CD8-positive, alpha-beta memory T cell (primary cell): Measurements from ENCODE around the gene DOK6. TPM values are rescaled to one million over a fixed set of nuclear protein-coding genes. Genes with fewer than 3 reads are reported as not detected.

Experiments
- CTCF ChIA-PET: fragments of 350-600 bp; sonication (Branson Sonifier 250); formaldehyde crosslinking; loops from one replicate; lab custom pipeline; 2021; ENCODE audit warnings: antibody characterized with exemption; lab: Charles Lee
- POLR2A ChIA-PET: fragments of 350-600 bp; sonication (Branson Sonifier 250); formaldehyde crosslinking; loops from one replicate; lab custom pipeline; 2021; ENCODE audit warnings: antibody characterized with exemption; lab: Charles Lee
- DNase-seq, 5 donors: peaks; one replicate each; pipeline versions ENCODE4 v3.0.0 to v3.0.0-alpha.2; 2020 to 2022; ENCODE audit warnings: mixed read lengths in 1 of 5
- H3K27ac ChIP-seq: one replicate; pipeline ENCODE4 v1.7.0; 2013; ENCODE audit warnings: low read depth, mild to moderate bottlenecking, low read length, moderate library complexity
- H3K27me3 ChIP-seq: 2 replicates; pipeline ENCODE4 v1.7.0; 2013; ENCODE audit warnings: low read length, mild to moderate bottlenecking; ENCODE audit not compliant: insufficient read depth, poor library complexity, severe bottlenecking
- H3K36me3 ChIP-seq: 2 replicates; pipeline ENCODE4 v1.7.0; 2013; ENCODE audit warnings: mild to moderate bottlenecking, low read length, moderate library complexity; ENCODE audit not compliant: insufficient read depth
- H3K4me1 ChIP-seq: 2 replicates; pipeline ENCODE4 v1.7.0; 2013; ENCODE audit warnings: mild to moderate bottlenecking, low read length, moderate library complexity; ENCODE audit not compliant: insufficient read depth
- H3K4me3 ChIP-seq: 2 replicates; pipeline ENCODE4 v1.7.0; 2013; ENCODE audit warnings: mild to moderate bottlenecking, low read length
- H3K9me3 ChIP-seq: 2 replicates; pipeline ENCODE4 v1.7.0; 2013; ENCODE audit warnings: mild to moderate bottlenecking, low read length
- H3K27ac Mint-ChIP-seq, 8 donors: one replicate each; pipeline ENCODE4 v1.8.0; 2020 to 2021; ENCODE audit warnings: mixed read lengths in 8 of 8, mild to moderate bottlenecking in 6 of 8, inconsistent platforms in 3 of 8, moderate library complexity in 3 of 8
- H3K27me3 Mint-ChIP-seq, 2 donors: one replicate each; pipeline ENCODE4 v1.8.0; 2020 to 2021; ENCODE audit warnings: mixed read lengths in 2 of 2, mild to moderate bottlenecking in 1 of 2, moderate library complexity in 1 of 2
- H3K36me3 Mint-ChIP-seq, 3 donors: one replicate each; pipeline ENCODE4 v1.8.0; 2020 to 2021; ENCODE audit warnings: mixed read lengths in 3 of 3, inconsistent platforms in 1 of 3, mild to moderate bottlenecking in 1 of 3
- H3K4me1 Mint-ChIP-seq, 3 donors: one replicate each; pipeline ENCODE4 v1.8.0; 2020 to 2021; ENCODE audit warnings: mixed read lengths in 3 of 3, inconsistent platforms in 1 of 3, mild to moderate bottlenecking in 1 of 3
- H3K4me3 Mint-ChIP-seq, 7 donors: one replicate each; pipeline ENCODE4 v1.8.0; 2020 to 2021; ENCODE audit warnings: mixed read lengths in 7 of 7, mild to moderate bottlenecking in 6 of 7, moderate library complexity in 4 of 7, inconsistent platforms in 2 of 7
- H3K9me3 Mint-ChIP-seq, 5 donors: one replicate each; pipeline ENCODE4 v1.8.0; 2020 to 2022; ENCODE audit warnings: mixed read lengths in 5 of 5, mild to moderate bottlenecking in 3 of 5, moderate library complexity in 2 of 5, inconsistent platforms in 1 of 5
- polyA plus RNA-seq: library from polyadenylated mRNA; unstranded; fragments of 300-500 nt; fragmentation: Illumina TruSeq; gene quantifications from one replicate; pipeline ENCODE4 v1.2.3, GENCODE V29; 2021
- total RNA-seq, 2 experiments: library from RNA; stranded (reverse); gene quantifications; one replicate each; pipeline ENCODE4 v1.2.3, GENCODE V29; 2021

The DOK6 gene
- total and polyA plus RNA-seq, 3 experiments from 2014 or later: 0.13 TPM; not detected in 2

DNA sequence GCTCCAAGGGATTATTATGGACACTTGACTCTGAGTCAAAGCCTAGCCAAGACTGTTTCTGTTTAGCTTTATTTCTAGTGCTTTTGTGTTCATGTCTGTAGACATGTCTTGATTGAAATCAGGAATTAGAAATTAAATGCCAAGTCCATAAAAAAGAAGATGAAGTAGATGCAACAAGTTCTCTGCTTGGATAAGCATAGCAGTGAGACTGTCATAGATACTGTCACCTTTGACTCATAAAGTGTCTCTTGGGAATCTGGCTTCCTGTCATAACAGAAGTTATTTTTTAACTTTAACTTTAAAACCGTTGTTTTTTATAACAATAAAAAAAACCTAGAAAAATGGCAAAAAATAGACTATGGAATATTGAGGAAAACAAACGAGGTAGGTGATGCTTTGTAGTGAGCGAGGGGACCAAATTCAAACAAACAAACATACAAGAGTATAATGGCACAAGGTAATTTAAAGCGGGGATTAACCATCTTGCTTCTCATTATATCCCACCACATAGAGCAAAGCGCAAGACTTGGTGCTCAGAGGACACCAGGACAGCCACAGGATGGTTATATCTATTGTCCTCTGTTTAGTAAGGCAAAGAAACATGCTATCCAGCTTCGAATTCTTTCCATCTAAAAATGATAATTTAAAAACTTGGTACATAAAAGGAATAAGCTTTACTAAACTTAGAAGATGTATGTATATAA is 482.4 kb downstream of the DOK6 start:
- POLR2A ChIA-PET: no interaction called here
- H3K27ac ChIP-seq: no peak overlapping the region
- H3K27me3 ChIP-seq: no peaks in the 10 kb centered on the region
- CTCF ChIA-PET: no interaction called here
- no peaks in the 10 kb centered on the region for H3K27me3 Mint-ChIP-seq
- no peak overlapping the region for H3K4me3 ChIP-seq
- H3K4me1 Mint-ChIP-seq: peaks cover 58 to 94% (median 81%) of the 10 kb centered on the region in 3 donors
- H3K9me3 Mint-ChIP-seq: peaks cover 0 to 2% (median 0%) of the 10 kb centered on the region in 5 donors
- H3K4me1 ChIP-seq: peaks cover 11% of the 10 kb centered on the region
- H3K4me3 Mint-ChIP-seq: no peak overlapping the region
- no peaks in the 10 kb centered on the region for H3K36me3 ChIP-seq
- H3K27ac Mint-ChIP-seq: peak overlapping the region in 6 of 8 donors; percentile 0 to 70 (median 22)
- peaks cover 10 to 16% (median 11%) of the 10 kb centered on the region in 3 donors for H3K36me3 Mint-ChIP-seq
- H3K9me3 ChIP-seq: no peaks in the 10 kb centered on the region
- no peak for DNase-seq

DNA sequence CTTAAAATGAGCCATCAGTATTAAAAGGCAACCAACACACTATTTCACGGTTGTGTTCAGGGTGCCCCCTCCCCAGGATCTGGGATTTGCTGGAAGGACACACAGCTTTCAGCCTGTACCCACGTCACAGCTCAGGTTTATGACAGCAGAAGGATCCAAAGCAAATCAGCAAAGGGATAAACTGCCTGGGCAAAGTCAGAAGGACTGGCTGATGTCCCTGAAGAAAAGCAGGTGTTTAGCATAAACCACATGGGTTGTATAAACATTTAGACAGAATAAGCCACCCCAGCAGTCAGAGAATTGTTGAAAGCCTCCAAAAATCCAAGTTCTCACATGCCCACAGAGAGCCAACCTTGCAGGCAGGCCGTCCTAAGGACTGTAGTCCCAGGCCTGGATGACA is 483.1 kb downstream of the DOK6 start:
- peaks cover 59 to 94% (median 81%) of the 10 kb centered on the region in 3 donors for H3K4me1 Mint-ChIP-seq
- no peak overlapping the region for H3K27ac ChIP-seq
- H3K27me3 Mint-ChIP-seq: no peaks in the 10 kb centered on the region
- H3K9me3 ChIP-seq: no peaks in the 10 kb centered on the region
- H3K4me1 ChIP-seq: peaks cover 15% of the 10 kb centered on the region
- no peak overlapping the region for H3K4me3 ChIP-seq
- no peaks in the 10 kb centered on the region for H3K36me3 ChIP-seq
- ChIA-PET POLR2A (no interaction called here), CTCF (no interaction called here)
- no peaks in the 10 kb centered on the region for H3K27me3 ChIP-seq
- peaks cover 0 to 1% (median 0%) of the 10 kb centered on the region in 5 donors for H3K9me3 Mint-ChIP-seq
- H3K36me3 Mint-ChIP-seq: peaks cover 7 to 11% (median 9%) of the 10 kb centered on the region in 3 donors
- no peak for DNase-seq
- H3K27ac Mint-ChIP-seq: peak overlapping the region in 3 of 8 donors; percentile 29 to 75 (median 58)
- peak overlapping the region in 1 of 7 donors; percentile 27 for H3K4me3 Mint-ChIP-seq

- Histone ChIP-seq H3K9me3 (no peaks in the 10 kb centered on the region), H3K36me3 (no peaks in the 10 kb centered on the region), H3K4me3 (no peak overlapping the region), H3K4me1 (peaks cover 27% of the 10 kb centered on the region), H3K27me3 (no peaks in the 10 kb centered on the region), H3K27ac (no peak overlapping the region)
- POLR2A ChIA-PET: no interaction called here
- peak overlapping the region; percentile 60 to 90 (median 84) for H3K4me3 Mint-ChIP-seq
- CTCF ChIA-PET: interaction anchor here (1.2 to 1.7 kb wide), 2 partner anchors 13 to 200 kb away, joined by 3 to 5 read pairs; no protein-coding TSS in a partner anchor
- peaks cover 1 to 10% (median 5%) of the 10 kb centered on the region in 3 donors for H3K36me3 Mint-ChIP-seq
- H3K4me1 Mint-ChIP-seq: peaks cover 66 to 96% (median 86%) of the 10 kb centered on the region in 3 donors
- no peaks in the 10 kb centered on the region for H3K27me3 Mint-ChIP-seq
- H3K9me3 Mint-ChIP-seq: no peaks in the 10 kb centered on the region
- no peak for DNase-seq
- peak overlapping the region; percentile 34 to 99 (median 92) for H3K27ac Mint-ChIP-seq
These were observed 484.7 kb downstream of the DOK6 start for GRCh38 chr18:69885355-69885754.

- ChIA-PET POLR2A (interaction anchor here (0.8 kb wide), 1 partner anchor 12 kb away, joined by 7 read pairs; no protein-coding TSS in a partner anchor), CTCF (interaction anchor here (1.7 kb wide), 1 partner anchor 12 kb away, joined by 5 read pairs; no protein-coding TSS in a partner anchor)
- peaks cover 7 to 12% (median 8%) of the 10 kb centered on the region in 3 donors for H3K36me3 Mint-ChIP-seq
- DNase-seq: peak in 2 of 5 donors; percentile 14 to 58
- Histone ChIP-seq H3K27ac (no peak overlapping the region), H3K4me3 (no peak overlapping the region), H3K4me1 (peaks cover 31% of the 10 kb centered on the region), H3K9me3 (no peaks in the 10 kb centered on the region), H3K36me3 (no peaks in the 10 kb centered on the region), H3K27me3 (no peaks in the 10 kb centered on the region)
- peak overlapping the region; percentile 34 to 99 (median 92) for H3K27ac Mint-ChIP-seq
- peak overlapping the region; percentile 60 to 90 (median 84) for H3K4me3 Mint-ChIP-seq
- H3K27me3 Mint-ChIP-seq: no peaks in the 10 kb centered on the region
- peaks cover 70 to 97% (median 90%) of the 10 kb centered on the region in 3 donors for H3K4me1 Mint-ChIP-seq
- H3K9me3 Mint-ChIP-seq: peaks cover 0 to 6% (median under 1%) of the 10 kb centered on the region in 5 donors
These were observed 485.3 kb downstream of the DOK6 start for GRCh38 chr18:69885841-69886531.

DNA sequence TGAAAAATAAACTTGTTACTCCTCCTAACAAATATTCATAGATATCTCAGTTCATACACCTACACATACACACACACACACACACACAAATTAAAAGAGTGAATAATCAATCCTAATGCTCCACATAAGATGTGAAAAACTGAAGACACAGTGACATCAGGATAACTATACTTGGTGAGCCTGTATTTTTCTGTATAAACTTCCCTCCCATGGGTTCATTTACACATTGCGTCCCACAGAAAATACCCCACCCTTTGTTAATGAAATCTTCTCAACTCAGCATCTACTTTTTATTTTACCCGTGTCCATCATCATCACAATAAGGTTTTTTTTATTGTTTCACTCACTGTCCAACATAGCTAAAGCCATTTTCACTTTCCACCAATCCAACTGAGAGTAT is 486.6 kb downstream of the DOK6 start:
- POLR2A ChIA-PET: interaction anchor here (0.7 kb wide), 1 partner anchor 48 kb away, joined by 3 read pairs; no protein-coding TSS in a partner anchor

GRCh38 chr18:69889009-69889408 is 488.3 kb downstream of the DOK6 start:
- Histone ChIP-seq H3K4me1 (peaks cover 31% of the 10 kb centered on the region), H3K27me3 (no peaks in the 10 kb centered on the region), H3K4me3 (no peak overlapping the region), H3K36me3 (no peaks in the 10 kb centered on the region), H3K27ac (no peak overlapping the region), H3K9me3 (no peaks in the 10 kb centered on the region)
- Mint-ChIP-seq H3K9me3 (peaks cover 0 to 10% (median 3%) of the 10 kb centered on the region in 5 donors), H3K27ac (peak overlapping the region in 5 of 8 donors; percentile 12 to 88 (median 31)), H3K4me1 (peaks cover 79 to 97% (median 93%) of the 10 kb centered on the region in 3 donors), H3K36me3 (peaks cover 23 to 31% (median 25%) of the 10 kb centered on the region in 3 donors), H3K27me3 (no peaks in the 10 kb centered on the region), H3K4me3 (peak overlapping the region in 4 of 7 donors; percentile 9 to 57 (median 31))
- ChIA-PET CTCF (no interaction called here), POLR2A (no interaction called here)
- DNase-seq: no peak

More for the DNA sequence above, 486.6 kb downstream of the DOK6 start:
- H3K27ac ChIP-seq: no peak overlapping the region
- H3K9me3 ChIP-seq: no peaks in the 10 kb centered on the region
- H3K9me3 Mint-ChIP-seq: peaks cover 0 to 10% (median 3%) of the 10 kb centered on the region in 5 donors
- H3K4me1 ChIP-seq: peaks cover 31% of the 10 kb centered on the region
- no peak for DNase-seq
- H3K27ac Mint-ChIP-seq: peak overlapping the region in 6 of 8 donors; percentile 16 to 89 (median 46)
- peak overlapping the region; percentile 27 to 60 (median 36) for H3K4me3 Mint-ChIP-seq
- H3K4me1 Mint-ChIP-seq: peaks cover 79 to 97% (median 93%) of the 10 kb centered on the region in 3 donors
- CTCF ChIA-PET: no interaction called here
- no peaks in the 10 kb centered on the region for H3K27me3 ChIP-seq
- no peak overlapping the region for H3K4me3 ChIP-seq
- H3K27me3 Mint-ChIP-seq: no peaks in the 10 kb centered on the region
- H3K36me3 Mint-ChIP-seq: peaks cover 16 to 19% (median 18%) of the 10 kb centered on the region in 3 donors
- no peaks in the 10 kb centered on the region for H3K36me3 ChIP-seq

DNA sequence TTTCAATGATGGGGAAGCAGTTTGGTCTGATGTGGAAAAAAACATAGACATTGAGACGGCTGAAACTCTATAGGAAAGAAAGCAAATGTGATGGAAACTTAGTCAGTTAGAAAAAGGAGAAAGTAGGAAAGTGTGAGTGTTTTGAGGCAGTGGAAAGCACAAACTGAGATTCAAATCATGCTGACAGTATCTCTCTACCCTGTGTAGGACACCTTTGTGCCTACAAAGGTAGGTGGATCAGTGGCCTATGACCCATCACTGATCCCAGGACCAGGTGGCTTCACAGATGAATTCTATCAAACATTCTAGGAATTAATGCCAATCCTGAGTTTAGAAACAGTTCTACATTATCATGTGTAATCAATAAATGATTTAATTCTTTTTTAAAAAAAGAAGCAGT is 489.9 kb downstream of the DOK6 start:
- H3K4me1 Mint-ChIP-seq: peaks cover 70 to 94% (median 90%) of the 10 kb centered on the region in 3 donors
- Histone ChIP-seq H3K9me3 (no peaks in the 10 kb centered on the region), H3K27ac (no peak overlapping the region), H3K4me3 (no peak overlapping the region), H3K4me1 (peaks cover 32% of the 10 kb centered on the region), H3K27me3 (no peaks in the 10 kb centered on the region), H3K36me3 (peaks cover 7% of the 10 kb centered on the region)
- POLR2A ChIA-PET: no interaction called here
- CTCF ChIA-PET: no interaction called here
- peaks cover 23 to 35% (median 26%) of the 10 kb centered on the region in 3 donors for H3K36me3 Mint-ChIP-seq
- peak overlapping the region in 6 of 7 donors; percentile 19 to 57 (median 42) for H3K4me3 Mint-ChIP-seq
- no peak for DNase-seq
- no peaks in the 10 kb centered on the region for H3K27me3 Mint-ChIP-seq
- peak overlapping the region in 7 of 8 donors; percentile 2 to 88 (median 47) for H3K27ac Mint-ChIP-seq
- peaks cover 0 to 10% (median 3%) of the 10 kb centered on the region in 5 donors for H3K9me3 Mint-ChIP-seq
